ENCODE results near the gene KLHL17. TPM values are rescaled to one million over a fixed set of nuclear protein-coding genes. Genes with fewer than 3 reads are reported as not detected.

KLHL17 gene
- total RNA-seq, 4 donors from 2014 or later: 4.4 to 10.0 (median 5.0) TPM

- TF ChIP-seq, protein P1, sequence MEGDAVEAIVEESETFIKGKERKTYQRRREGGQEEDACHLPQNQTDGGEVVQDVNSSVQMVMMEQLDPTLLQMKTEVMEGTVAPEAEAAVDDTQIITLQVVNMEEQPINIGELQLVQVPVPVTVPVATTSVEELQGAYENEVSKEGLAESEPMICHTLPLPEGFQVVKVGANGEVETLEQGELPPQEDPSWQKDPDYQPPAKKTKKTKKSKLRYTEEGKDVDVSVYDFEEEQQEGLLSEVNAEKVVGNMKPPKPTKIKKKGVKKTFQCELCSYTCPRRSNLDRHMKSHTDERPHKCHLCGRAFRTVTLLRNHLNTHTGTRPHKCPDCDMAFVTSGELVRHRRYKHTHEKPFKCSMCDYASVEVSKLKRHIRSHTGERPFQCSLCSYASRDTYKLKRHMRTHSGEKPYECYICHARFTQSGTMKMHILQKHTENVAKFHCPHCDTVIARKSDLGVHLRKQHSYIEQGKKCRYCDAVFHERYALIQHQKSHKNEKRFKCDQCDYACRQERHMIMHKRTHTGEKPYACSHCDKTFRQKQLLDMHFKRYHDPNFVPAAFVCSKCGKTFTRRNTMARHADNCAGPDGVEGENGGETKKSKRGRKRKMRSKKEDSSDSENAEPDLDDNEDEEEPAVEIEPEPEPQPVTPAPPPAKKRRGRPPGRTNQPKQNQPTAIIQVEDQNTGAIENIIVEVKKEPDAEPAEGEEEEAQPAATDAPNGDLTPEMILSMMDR (IDR thresholded peaks at IDR 0.05; ENCODE audit: low read depth): no peak
Measured at GRCh38 chr1:1006305-1007159, 46.1 kb downstream of the KLHL17 start.

DNA sequence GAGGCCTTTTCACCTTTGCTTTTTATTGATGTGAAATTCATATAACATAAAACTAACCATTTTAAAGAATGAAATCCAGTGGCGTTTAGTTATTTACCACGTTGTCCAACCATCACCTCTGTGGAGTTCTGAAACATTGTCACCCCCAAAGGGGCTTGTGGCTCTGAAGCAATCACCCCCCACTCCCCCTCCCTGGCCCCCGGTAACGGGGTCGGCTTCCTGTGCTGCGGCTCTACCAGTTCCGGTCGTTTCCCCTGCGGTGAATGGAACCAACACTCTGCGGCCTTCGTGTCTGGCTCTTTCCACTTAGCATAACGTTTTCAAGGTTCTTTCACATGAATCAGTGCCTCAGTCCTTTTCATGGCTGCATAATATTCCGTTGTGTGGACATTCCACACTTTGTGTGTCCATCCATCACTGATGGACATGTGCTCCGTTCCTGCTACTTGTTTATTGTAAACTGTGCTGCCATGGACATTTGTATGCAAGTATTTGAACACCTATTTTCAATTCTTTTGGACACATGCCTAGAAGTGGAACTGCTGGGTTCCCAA, 51.1 kb downstream of the KLHL17 start:
- TF ChIP-seq, protein P1 (IDR thresholded peaks at IDR 0.05; ENCODE audit: low read depth): no peak

DNA sequence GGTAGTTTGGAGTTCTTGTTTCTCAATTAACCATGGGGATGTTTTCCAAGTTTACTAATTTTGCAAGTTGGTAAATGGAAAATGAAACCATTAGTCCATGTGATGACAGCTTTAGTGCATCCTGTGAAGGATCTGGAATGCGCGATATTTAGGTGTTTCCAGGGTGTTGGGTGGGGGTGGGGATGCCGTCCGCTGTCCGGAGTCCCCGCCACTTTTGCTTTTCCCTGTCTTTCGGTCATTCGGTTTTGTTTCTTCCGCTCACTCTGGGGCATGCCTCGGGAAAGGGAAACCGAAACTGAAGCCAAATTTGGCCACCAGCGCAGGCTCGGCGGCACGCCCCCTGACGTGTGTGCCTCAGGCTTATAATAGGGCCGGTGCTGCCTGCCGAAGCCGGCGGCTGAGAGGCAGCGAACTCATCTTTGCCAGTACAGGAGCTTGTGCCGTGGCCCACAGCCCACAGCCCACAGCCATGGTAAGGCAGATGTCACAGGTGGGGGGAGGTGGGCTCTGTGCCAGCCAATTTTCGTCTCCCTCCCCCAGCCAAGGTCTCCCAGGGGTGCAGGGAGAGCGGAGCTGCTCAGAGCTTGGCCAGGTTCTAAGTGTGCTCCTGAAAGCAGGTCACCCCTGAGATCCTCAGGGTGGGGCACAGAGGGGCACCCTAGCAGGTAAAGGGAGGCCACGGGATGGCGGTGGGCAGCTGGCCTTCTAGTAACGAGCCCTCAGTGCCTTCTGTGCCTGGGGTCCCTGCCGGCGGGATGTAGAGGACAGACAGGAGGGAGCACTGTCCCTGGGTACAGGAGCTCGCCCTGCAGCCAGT, 52.9 kb downstream of the KLHL17 start, which contains the start of gene ISG15:
Gene ISG15 (plus strand): TSS at position 393 of the 817 bp plus-strand sequence. CDS start 77 bp downstream, at position 470.
- TF ChIP-seq, protein P1 (IDR thresholded peaks at IDR 0.05; ENCODE audit: low read depth): no peak

DNA sequence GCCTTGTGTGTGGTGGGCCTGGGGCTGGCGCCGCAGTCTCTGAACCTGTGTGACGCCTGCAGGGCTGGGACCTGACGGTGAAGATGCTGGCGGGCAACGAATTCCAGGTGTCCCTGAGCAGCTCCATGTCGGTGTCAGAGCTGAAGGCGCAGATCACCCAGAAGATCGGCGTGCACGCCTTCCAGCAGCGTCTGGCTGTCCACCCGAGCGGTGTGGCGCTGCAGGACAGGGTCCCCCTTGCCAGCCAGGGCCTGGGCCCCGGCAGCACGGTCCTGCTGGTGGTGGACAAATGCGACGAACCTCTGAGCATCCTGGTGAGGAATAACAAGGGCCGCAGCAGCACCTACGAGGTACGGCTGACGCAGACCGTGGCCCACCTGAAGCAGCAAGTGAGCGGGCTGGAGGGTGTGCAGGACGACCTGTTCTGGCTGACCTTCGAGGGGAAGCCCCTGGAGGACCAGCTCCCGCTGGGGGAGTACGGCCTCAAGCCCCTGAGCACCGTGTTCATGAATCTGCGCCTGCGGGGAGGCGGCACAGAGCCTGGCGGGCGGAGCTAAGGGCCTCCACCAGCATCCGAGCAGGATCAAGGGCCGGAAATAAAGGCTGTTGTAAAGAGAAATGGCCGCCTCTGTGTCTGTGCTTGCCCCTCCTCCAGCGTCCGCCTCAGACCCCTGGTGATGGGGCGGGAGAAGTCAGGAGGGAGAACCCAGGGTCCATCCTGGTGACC, 53.7 kb downstream of the KLHL17 start:
- TF ChIP-seq, protein P1 (IDR thresholded peaks at IDR 0.05; ENCODE audit: low read depth): no peak

- TF ChIP-seq, protein P1 (IDR thresholded peaks at IDR 0.05; ENCODE audit: low read depth): no peak
Measured at GRCh38 chr1:1014799-1015681, 54.7 kb downstream of the KLHL17 start.

Small RNA genes lying within 50 kb of the gene (small RNA-seq; reads per million reads assigned to genes)
- not detected for gene AL645608.3
- not detected for gene AL645608.4

Other genes starting within 250 kb of the KLHL17 start
- gene SAMD11, start 36.7 kb upstream of the KLHL17 start, total RNA-seq: not detected
- 10 to 100 TPM; 17.8 to 45.4 (median 23.5) TPM for gene NOC2L, start 1.3 kb upstream of the KLHL17 start, total RNA-seq
- under 1 TPM in 1 of 4 donors, not detected in 3; 0.33 TPM for gene PLEKHN1, start 5.9 kb downstream of the KLHL17 start, total RNA-seq
- under 1 TPM in 1 of 4 donors, not detected in 3; 0.94 TPM for gene PERM1, start 21.5 kb downstream of the KLHL17 start, total RNA-seq
- 10 to 100 TPM in 1 of 4 donors, 1 to 10 TPM in 3; 6.4 to 12.8 (median 7.2) TPM for gene HES4, start 39.5 kb downstream of the KLHL17 start, total RNA-seq
- 10 to 100 TPM; 20.0 to 73.3 (median 33.8) TPM for gene ISG15, start 52.9 kb downstream of the KLHL17 start, total RNA-seq
- gene AGRN, start 59.5 kb downstream of the KLHL17 start, total RNA-seq: 10 to 100 TPM in 2 of 4 donors, 1 to 10 TPM in 2; 3.8 to 13.2 (median 10.5) TPM
- gene RNF223, start 113.7 kb downstream of the KLHL17 start, total RNA-seq: not detected
- 10 to 100 TPM in 1 of 4 donors, 1 to 10 TPM in 3; 3.7 to 14.7 (median 7.2) TPM for gene C1orf159, start 155.5 kb downstream of the KLHL17 start, total RNA-seq
- gene TTLL10, start 213.3 kb downstream of the KLHL17 start, total RNA-seq: under 1 TPM in 1 of 4 donors, not detected in 3; 0.19 TPM
- 1 to 10 TPM in 1 of 4 donors, under 1 TPM in 1, not detected in 2; 0.44 to 2.6 TPM for gene TNFRSF18, start 246.0 kb downstream of the KLHL17 start, total RNA-seq